Testis (tissue), 3 donors: ENCODE measurements around the gene NYAP2. TPM values are rescaled to one million over a fixed set of nuclear protein-coding genes. Genes with fewer than 3 reads are reported as not detected.

ENCODE experiments used
- DNase-seq: peaks from one replicate; pipeline ENCODE4 v3.0.0-alpha.2; 2019
- H3K27ac ChIP-seq, 2 donors: fragments of 200-600 bp; sonication (generic); one replicate each; pipeline ENCODE4 v1.5.1; 2019
- H3K27me3 ChIP-seq: fragments of 200-600 bp; sonication (generic); one replicate; pipeline ENCODE4 v1.5.1; 2019
- H3K36me3 ChIP-seq: fragments of 200-600 bp; sonication (generic); one replicate; pipeline ENCODE4 v1.5.1; 2017; ENCODE audit warnings: low read depth; ENCODE audit errors: missing control alignments
- H3K4me1 ChIP-seq: fragments of 200-600 bp; sonication (generic); one replicate; pipeline ENCODE4 v1.5.1; 2019
- H3K4me3 ChIP-seq, 2 donors: fragments of 200-600 bp; sonication (generic); one replicate each; pipeline ENCODE4 v1.5.1; 2017 to 2019
- H3K9me3 ChIP-seq: fragments of 200-600 bp; sonication (generic); one replicate; pipeline ENCODE4 v1.5.1; 2017
- CTCF ChIP-seq, 3 experiments: fragments of 450-650 bp in 2 of 3; fragments of 200-600 bp in 1 of 3; sonication (generic) in 1 of 3; IDR thresholded peaks; one replicate each; pipeline ENCODE4 v1.5.1; 2016 to 2019; ENCODE audit warnings: antibody characterized with exemption in 3 of 3, mild to moderate bottlenecking in 2 of 3, moderate library complexity in 1 of 3
- POLR2A ChIP-seq: fragments of 450-650 bp; IDR thresholded peaks from one replicate; pipeline ENCODE4 v1.6.1; 2017; ENCODE audit warnings: antibody characterized with exemption, mild to moderate bottlenecking, moderate library complexity
- WGBS, 2 donors: methylation state at CpG; one replicate each; pipeline ENCODE4 v1.1.5; 2018; 5-methylcytosine and 5-hydroxymethylcytosine counted together
- intact Hi-C: fragments of 100-400 bp; cut with DNase I; formaldehyde crosslinking; loops from one replicate; pipeline ENCODE4 v1.15.1; 2023; ENCODE audit warnings: low total_unique reads
- polyA plus RNA-seq: library from polyadenylated mRNA; stranded (reverse); fragments of 350-450 nt; fragmentation: Illumina TruSeq; extraction: RNeasy Lipid Tissue Mini Kit (QIAGEN cat#74804); gene quantifications from one replicate; pipeline ENCODE4 v1.2.3, GENCODE V29; 2014; ENCODE audit warnings: low read depth, low replicate concordance; ENCODE audit not compliant: insufficient read depth
- total RNA-seq, 2 donors: library from RNA; depleted of rRNA; stranded (reverse); fragments of >200 nt; gene quantifications; one replicate each; pipeline ENCODE4 v1.2.3, GENCODE V29; 2016

The NYAP2 gene
- total and polyA plus RNA-seq, 3 donors from 2014 or later: 0.17 to 0.25 (median 0.24) TPM

- no peaks in the 10 kb centered on the region for H3K9me3 ChIP-seq
- no peaks in the 10 kb centered on the region for H3K4me1 ChIP-seq
- no peak overlapping the region for H3K27ac ChIP-seq
- TF ChIP-seq POLR2A (no peak), CTCF (IDR thresholded peaks at IDR 0.05) (peak; percentile 57 to 79 (median 73))
- intact Hi-C loops: loop anchor here (10.0 kb wide), 1 partner anchor 1136 kb away; no protein-coding TSS in a partner anchor
- H3K36me3 ChIP-seq: no peaks in the 10 kb centered on the region
- no peaks in the 10 kb centered on the region for H3K27me3 ChIP-seq
- no peak overlapping the region for H3K4me3 ChIP-seq
- 62 to 64% methylated on average over 2 of the region's 2 CpGs for WGBS, 2 donors
- peak; percentile 36 for DNase-seq
Observed at GRCh38 chr2:225668606-225669266, 269.2 kb downstream of the NYAP2 start.

DNA sequence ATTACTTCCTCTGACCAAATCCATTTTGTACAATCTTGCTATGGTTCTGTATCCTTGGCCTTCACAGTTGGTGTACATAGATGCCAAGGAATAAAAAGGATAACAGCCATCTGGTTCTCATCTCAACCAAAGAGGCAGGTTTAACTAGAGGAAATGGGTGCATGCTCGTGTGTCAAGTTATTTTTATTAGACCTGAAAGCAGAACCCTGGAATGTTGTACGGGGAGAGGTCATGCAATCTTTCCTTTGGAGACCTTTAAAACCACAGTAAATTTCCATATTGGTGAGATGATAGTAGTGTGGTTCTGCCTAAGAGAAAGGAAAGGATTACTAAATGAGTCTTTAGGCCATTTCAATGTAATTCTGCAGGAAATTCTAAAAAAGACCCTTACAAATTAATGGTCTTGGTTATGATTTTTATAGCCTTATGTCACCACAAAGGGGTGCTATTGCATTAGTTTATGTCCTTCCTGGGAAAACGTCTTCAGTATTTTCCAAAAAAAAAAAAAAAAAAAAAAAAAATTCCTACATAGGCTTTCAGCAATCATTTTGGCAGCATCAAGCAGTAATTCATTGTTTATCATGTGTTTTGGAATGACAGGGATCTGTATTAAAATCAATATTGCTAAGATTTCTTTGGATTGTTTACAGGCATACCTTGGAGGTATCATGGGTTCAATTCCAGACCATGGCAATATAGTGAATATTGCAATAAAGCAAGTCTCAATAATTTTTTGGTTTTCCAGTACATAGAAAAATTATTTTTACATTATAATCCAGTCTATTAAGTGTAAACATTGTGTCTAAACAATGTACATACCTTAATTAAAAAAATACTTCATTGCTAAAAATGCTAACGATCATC is 270.8 kb downstream of the NYAP2 start:
- WGBS, 2 donors: 53 to 56% methylated on average over 4 of the region's 4 CpGs
- H3K4me3 ChIP-seq: no peak overlapping the region
- no peak overlapping the region for H3K27ac ChIP-seq
- intact Hi-C loops: loop anchor here (10.0 kb wide), 1 partner anchor 124 kb away; no protein-coding TSS in a partner anchor
- no peaks in the 10 kb centered on the region for H3K9me3 ChIP-seq
- TF ChIP-seq CTCF (IDR thresholded peaks at IDR 0.05) (peak in 2 of 3 experiments; percentile 6 to 32), POLR2A (no peak)
- no peaks in the 10 kb centered on the region for H3K27me3 ChIP-seq
- no peaks in the 10 kb centered on the region for H3K4me1 ChIP-seq
- DNase-seq: no peak
- H3K36me3 ChIP-seq: no peaks in the 10 kb centered on the region

DNA sequence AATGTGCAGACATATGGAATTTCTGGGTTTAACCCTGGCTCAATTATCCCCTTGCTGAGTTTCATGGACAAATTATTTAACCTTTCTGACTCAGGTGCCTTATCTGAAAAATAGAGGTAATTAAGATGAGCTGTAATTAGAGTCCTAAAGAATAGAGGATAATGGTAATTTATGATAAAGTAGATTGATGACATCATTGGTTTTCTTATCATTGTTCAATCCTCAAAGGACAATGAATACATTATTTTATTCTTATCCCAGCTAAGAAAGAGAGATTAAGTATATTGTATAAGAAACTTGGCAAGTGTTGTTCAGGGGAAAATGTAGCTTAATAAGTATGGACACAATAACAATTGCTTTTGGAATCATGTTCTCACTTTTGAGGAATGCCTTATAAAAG is 279.3 kb downstream of the NYAP2 start:
- H3K36me3 ChIP-seq: no peaks in the 10 kb centered on the region
- TF ChIP-seq CTCF (IDR thresholded peaks at IDR 0.05) (no peak), POLR2A (no peak)
- no peaks in the 10 kb centered on the region for H3K9me3 ChIP-seq
- no peaks in the 10 kb centered on the region for H3K4me1 ChIP-seq
- intact Hi-C loops: loop anchor here (10.0 kb wide), 1 partner anchor 116 kb away; no protein-coding TSS in a partner anchor
- H3K4me3 ChIP-seq: no peak overlapping the region
- DNase-seq: no peak
- H3K27ac ChIP-seq: no peak overlapping the region
- no peaks in the 10 kb centered on the region for H3K27me3 ChIP-seq

- Histone ChIP-seq H3K4me3 (no peak overlapping the region), H3K27me3 (no peaks in the 10 kb centered on the region), H3K4me1 (no peaks in the 10 kb centered on the region), H3K9me3 (no peaks in the 10 kb centered on the region), H3K27ac (no peak overlapping the region), H3K36me3 (no peaks in the 10 kb centered on the region)
- intact Hi-C loops: no loop called here
- WGBS, 2 donors: 93 to 94% methylated on average over 2 of the region's 2 CpGs
- no peak for DNase-seq
- TF ChIP-seq POLR2A: no peak
- no peak for TF ChIP-seq CTCF (IDR thresholded peaks at IDR 0.05)
Observed at GRCh38 chr2:225683258-225683657, 283.7 kb downstream of the NYAP2 start.
